Measurements from ENCODE around the gene COX7B2. TPM values are rescaled to one million over a fixed set of nuclear protein-coding genes. Genes with fewer than 3 reads are reported as not detected.

Gene COX7B2
- polyA plus RNA-seq, 4 donors = not detected

DNA sequence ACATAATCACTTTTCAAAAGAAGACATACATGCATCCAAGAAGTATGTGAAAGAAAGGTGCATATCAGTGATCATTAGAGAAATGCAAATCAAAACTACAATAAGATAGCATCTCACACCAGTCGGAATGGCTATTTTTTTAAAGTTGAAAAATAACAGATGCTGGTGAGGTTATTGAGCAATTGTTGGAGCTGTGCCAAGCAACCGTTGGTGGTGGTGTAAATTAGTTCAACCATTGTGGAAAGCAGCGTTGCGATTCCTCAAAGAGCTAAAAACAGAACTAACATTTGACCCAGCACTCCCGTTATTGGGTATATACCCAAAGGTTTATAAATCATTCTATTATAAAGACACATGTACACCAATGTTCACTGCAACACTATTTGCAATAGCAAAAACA is 14.2 kb downstream of the COX7B2 start:
- DNase-seq (ENCODE audit: low read depth in 4 of 4, low spot score in 3 of 4) = no peak

DNA sequence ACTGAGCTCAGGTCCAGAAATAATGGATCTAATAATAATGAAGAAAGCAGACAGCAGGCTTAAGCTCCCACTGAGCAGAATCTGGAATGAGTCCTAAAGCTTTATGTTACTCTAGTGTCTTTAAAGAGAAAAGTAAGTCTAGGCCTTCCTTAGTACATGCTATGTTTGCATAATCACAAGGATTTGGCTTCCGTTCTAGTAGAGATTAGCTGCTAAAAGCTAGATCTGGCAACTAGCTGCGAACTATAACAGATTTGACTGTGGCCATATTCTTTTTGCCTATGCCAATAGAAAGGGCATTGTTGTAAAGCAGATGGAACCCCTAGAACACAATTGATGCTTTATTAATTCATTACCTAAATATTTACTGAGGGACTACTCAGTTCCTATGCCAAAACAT is 19.0 kb downstream of the COX7B2 start:
- no peak for DNase-seq (ENCODE audit: low read depth in 4 of 4, low spot score in 3 of 4)

GRCh38 chr4:46889410-46889809 is 19.6 kb downstream of the COX7B2 start:
- DNase-seq (ENCODE audit: low read depth in 4 of 4, low spot score in 3 of 4) = no peak

DNA sequence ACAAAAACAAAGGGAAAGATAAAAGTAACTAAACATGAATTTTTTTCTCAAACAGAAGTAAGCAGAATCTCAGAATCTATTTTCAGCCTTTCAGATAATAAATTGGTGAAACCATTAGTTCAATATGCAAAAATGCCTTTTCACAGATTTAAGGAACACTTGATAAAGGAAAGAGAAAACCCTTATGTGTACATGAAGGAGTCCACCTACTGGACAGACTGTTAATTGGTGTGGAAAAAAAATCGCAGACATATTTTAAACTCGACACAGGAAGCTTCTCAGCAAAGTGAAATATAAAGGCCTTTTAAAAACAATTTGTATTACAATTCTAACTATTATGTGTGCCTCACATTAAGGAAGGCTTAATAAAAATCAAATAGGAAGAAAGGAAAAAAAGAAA is 22.3 kb downstream of the COX7B2 start:
- DNase-seq (ENCODE audit: low read depth in 4 of 4, low spot score in 3 of 4) = no peak

DNA sequence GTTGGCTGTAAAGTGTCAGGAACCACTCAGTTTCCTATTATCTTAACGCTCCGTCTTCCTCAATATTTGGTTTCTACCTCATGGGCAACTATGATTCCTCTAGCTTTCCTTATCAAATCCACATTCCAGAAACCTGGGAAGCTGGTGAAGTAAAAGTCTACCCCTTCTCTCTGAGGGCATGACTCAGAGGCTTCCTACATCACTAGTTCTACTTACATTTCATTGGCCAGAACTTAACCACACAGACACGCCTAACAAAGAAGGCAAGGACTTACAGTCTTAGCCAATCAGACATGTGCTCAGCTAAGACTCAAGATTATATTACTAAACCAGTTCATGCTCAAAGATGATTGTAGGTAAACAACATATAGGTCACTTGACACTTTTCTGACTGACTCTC is 30.4 kb downstream of the COX7B2 start:
- DNase-seq (ENCODE audit: low read depth in 4 of 4, low spot score in 3 of 4) = no peak

DNA sequence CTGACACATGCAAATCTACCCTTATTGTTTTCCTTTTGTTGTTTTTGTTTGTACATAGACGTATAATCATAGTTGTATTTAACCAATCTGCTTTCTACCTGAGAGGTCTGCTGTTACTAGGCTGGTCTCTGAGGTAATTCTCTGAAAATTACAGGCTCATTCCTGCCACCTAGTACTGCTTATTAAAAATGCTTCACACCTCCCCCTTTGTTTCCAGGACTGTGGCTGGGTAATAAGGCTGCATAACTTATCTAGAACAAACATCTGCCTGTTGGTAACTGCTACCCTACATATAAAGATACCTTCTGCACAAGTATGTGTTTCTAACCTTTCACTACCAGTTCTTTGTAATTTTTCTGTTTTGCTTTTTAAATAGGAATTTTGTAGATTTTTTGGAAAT is 34.2 kb downstream of the COX7B2 start:
- no peak for DNase-seq (ENCODE audit: low read depth in 4 of 4, low spot score in 3 of 4)

GRCh38 chr4:46870411-46870810 is 38.6 kb downstream of the COX7B2 start:
- no peak for DNase-seq (ENCODE audit: low read depth in 4 of 4, low spot score in 3 of 4)

DNA sequence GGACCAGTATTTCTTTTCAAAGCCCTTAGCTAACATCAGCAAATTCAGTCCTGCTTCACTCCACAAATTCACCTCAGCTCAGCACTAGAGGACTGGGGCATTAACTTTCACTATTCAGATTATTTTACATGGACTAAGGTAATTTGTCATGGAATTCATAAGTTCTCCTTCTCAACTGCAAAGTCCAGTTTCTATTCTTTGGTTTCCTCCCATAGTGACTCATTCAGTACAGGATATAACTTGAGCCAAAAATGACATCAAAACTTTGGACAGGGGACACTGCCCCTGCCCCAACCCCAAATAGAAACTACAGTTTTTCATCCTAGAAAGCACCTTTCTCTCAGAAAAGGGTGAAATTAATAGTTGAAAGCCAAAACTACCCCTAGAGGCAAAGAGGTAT is 52.7 kb downstream of the COX7B2 start:
- no peak for DNase-seq (ENCODE audit: low read depth in 4 of 4, low spot score in 3 of 4)

DNA sequence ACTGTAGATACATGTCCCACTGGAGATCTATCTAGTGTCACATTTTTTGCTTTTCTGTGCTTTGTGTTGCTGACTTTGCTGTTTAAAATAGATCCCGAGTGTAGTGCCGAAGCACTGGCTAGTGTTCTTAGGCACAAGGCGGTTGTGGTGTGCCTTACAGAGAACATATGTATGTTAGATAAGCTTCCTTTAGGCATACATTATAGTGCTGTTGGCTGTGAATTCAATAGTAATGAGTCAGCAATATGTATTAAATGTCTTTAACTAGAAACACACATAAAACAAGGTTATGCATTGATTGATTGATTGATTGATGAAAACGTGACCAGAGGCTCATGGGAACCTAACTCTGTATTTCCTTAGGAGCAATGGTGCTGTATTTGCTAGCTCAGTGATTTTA is 56.2 kb downstream of the COX7B2 start:
- no peak for DNase-seq (ENCODE audit: low read depth in 4 of 4, low spot score in 3 of 4)

DNA sequence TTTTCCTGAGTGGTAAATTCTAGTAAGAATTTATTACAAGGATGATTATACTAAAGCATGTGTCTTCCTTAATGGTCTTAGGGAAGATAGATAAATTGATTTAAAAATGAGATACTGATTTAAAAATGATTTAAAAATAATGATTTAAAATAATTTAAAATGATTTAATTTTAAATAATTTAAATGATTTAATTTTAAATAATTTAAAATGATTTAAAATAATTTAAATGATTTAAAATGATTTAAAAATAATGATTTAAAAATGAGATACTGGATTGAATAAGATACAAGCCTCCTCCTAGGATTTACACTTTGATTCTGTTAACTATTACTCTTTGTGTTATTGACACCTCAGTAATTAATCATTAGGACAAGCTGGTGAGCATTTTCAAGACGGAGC is 59.0 kb downstream of the COX7B2 start:
- no peak for DNase-seq (ENCODE audit: low read depth in 4 of 4, low spot score in 3 of 4)

GRCh38 chr4:46844325-46844917 is 64.6 kb downstream of the COX7B2 start:
- peak in 3 of 4 donors; percentile 18 to 29 (median 26) for DNase-seq (ENCODE audit: low read depth in 4 of 4, low spot score in 3 of 4)

DNA sequence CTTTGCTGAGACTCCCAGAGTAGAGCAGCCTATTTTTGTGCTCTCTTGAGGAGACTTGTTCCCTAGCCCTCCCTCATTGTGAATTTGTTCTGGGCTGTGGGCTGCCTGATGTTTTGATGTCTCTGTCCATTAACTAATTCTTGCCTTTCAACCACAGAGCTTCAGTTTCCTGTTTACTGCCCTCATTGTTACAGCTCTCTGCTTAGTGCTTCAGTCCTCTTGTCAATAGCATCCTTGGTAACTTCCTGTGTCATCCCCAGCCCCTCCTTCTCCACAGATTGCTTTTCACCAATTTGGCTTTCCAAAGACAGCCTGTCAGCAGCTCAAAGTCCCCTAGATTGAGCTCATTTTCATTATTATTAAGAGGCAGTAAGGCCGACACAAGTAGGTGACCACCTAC is 69.9 kb downstream of the COX7B2 start:
- no peak for DNase-seq (ENCODE audit: low read depth in 4 of 4, low spot score in 3 of 4)

GRCh38 chr4:46837639-46838038 is 71.4 kb downstream of the COX7B2 start:
- DNase-seq (ENCODE audit: low read depth in 4 of 4, low spot score in 3 of 4) = no peak

DNA sequence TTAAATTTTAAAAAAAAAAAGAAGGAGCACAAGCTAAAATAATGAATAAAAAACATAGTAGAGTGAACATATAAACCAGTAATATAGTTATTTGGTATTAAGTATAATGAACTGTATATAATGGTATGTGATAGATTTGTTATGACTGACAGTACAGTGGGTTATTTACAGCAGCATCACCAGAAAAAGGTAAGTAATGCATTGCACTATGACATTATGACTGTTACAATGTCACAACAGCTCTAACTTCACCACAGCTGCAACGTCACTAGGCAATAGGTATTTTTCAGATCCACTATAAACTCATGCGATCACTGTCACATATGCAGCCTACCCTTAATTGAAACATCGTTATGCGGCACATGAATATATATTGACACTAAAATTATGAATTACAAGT is 72.5 kb downstream of the COX7B2 start:
- DNase-seq (ENCODE audit: low read depth in 4 of 4, low spot score in 3 of 4) = no peak

DNA sequence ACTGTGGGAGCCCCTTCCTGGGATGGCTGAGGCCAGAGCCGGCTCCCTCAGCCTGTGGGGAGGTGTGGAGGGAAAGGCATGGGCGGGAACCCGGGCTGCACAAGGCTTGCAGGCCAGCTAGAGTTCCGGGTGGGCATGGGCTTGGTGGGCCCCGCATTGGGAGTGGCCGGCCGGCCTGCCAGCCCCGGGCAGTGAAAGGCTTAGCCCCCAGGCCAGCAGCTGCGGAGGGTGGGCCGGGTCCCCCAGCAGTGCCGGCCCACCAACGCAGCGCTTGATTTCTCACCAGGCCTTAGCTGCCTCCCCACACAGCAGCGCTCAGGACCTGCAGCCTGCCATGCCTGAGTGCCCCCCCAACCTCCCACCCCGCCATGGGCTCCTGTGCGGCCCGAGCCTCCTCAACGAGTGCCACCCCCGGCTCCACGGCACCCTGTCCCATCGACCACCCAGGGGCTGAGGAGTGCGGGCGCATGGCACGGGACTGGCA is 78.0 kb downstream of the COX7B2 start:
- DNase-seq (ENCODE audit: low read depth in 4 of 4, low spot score in 3 of 4) = no peak

- no peak for DNase-seq (ENCODE audit: low read depth in 4 of 4, low spot score in 3 of 4)
These were observed 88.9 kb downstream of the COX7B2 start for GRCh38 chr4:46820154-46820553.

GRCh38 chr4:46819095-46819494 is 90.0 kb downstream of the COX7B2 start:
- no peak for DNase-seq (ENCODE audit: low read depth in 4 of 4, low spot score in 3 of 4)

DNA sequence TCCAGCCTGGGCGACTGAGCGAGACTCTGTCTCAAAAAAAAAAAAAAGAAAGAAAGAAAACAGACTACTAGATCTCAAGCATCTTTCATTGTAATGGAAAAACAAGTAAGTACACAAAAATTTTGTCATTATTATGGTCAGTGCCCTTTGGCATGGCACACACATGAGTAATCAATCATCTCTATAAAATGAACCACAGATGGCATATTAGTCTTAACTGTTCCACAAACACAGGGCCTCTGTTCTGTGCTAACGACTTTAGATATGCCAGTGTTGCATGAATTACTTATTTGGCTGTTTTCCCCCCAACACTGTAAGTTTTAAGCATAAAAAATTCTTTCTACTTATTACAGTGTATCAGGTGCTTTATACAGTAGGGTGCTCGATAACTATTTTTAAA is 90.4 kb downstream of the COX7B2 start:
- DNase-seq (ENCODE audit: low read depth in 4 of 4, low spot score in 3 of 4) = no peak

DNA sequence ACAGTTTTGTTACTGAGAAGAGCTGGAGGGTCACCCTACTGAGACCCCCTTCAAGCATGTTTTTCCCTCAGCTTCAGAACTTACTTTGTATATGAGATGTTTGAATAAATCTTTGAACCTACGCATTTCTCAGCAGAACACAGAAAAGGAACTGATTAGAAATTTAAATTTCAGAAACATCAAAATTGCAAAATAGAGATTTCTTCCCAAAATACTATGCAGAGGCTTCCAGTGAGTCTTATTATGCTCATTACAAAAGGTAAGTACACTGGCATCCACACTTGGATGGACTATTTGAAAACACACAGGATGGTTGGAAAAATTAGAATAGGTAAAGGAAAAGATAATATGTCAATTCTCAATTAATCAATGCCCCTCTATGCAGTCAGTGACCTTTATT is 91.2 kb downstream of the COX7B2 start:
- DNase-seq (ENCODE audit: low read depth in 4 of 4, low spot score in 3 of 4) = no peak

- DNase-seq (ENCODE audit: low read depth in 4 of 4, low spot score in 3 of 4) = no peak
These were observed 104.1 kb downstream of the COX7B2 start for GRCh38 chr4:46804781-46805413.

DNA sequence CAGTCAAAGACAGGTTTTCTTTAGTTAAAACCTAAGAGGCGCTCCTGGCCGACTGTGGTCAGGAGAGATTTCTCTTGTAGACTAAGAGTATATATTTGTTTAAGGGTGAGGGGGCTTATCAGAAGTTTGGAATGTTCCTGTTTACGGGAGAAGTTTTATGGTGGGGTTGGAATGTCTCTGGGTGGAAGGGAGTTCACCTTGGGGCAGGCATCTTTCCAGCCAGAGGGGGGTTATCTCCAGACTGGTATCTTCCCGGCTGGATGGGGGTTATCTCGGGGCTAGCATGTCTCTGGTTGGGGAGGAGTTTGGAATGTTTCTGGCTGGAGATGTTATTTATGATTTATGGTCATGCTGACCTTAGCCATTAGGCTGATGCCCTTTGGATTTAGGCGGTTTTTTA is 116.0 kb downstream of the COX7B2 start:
- DNase-seq (ENCODE audit: low read depth in 4 of 4, low spot score in 3 of 4) = no peak

DNA sequence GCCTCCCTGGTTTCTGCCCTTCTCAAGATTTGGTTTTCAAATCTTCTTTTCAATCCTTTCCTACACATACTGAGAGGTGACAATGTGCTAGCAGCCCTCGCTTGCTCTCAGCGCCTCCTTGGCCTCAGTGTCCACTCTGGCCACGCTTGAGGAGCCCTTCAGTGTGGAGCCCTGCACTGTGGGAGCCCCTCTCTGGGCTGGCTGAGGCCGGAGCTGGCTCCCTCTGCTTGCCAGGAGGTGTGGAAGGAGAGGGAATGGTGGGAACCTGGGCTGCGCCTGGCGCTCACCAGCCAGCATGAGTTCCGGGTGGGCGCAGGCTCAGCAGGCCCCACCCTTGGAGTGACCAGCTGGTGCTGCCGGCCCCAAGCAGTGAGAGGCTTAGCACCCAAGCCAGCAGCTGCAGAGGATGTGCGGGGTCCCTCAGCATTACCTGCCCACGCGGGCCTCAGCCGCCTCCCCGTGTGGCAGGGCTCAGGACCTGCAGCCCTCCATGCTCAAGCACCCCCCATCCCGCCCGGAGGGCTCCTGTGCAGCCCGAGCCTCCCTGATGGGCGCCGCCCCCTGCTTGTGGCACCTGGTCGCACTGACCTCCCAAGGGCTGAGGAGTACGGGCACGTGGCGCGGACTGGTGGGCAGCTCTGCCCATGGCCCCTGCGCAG is 127.5 kb downstream of the COX7B2 start:
- DNase-seq (ENCODE audit: low read depth in 4 of 4, low spot score in 3 of 4) = no peak

All from left renal pelvis (tissue), 4 donors.